Vagina (tissue), 2 donors: ENCODE data around the gene TSC2.

Experiments
- CTCF ChIP-seq, 3 experiments: fragments of 450-650 bp in 2 of 3; fragments of 200-600 bp in 1 of 3; sonication (generic) in 1 of 3; IDR thresholded peaks; one replicate each; pipeline ENCODE4 v1.5.1; 2017 to 2019; ENCODE audit warnings: antibody characterized with exemption in 3 of 3, mild to moderate bottlenecking in 2 of 3, moderate library complexity in 2 of 3
- POLR2A ChIP-seq, 2 donors: fragments of 450-650 bp; IDR thresholded peaks; one replicate each; pipeline ENCODE4 v1.6.1; 2017; ENCODE audit warnings: antibody characterized with exemption in 2 of 2, mild to moderate bottlenecking in 2 of 2, moderate library complexity in 2 of 2
- POLR2AphosphoS5 ChIP-seq, 2 donors: sonication (generic); formaldehyde crosslinking; IDR thresholded peaks; one replicate each; pipeline ENCODE4 v1.9.0; 2017; ENCODE audit warnings: antibody characterized with exemption in 2 of 2, mild to moderate bottlenecking in 2 of 2, low read depth in 1 of 2; ENCODE audit not compliant: insufficient read depth in 1 of 2

- no peak for TF ChIP-seq POLR2A (IDR thresholded peaks at IDR 0.05)
- no peak for TF ChIP-seq CTCF (IDR thresholded peaks at IDR 0.05)
- TF ChIP-seq POLR2AphosphoS5 (IDR thresholded peaks at IDR 0.05; ENCODE audit: insufficient read depth in 1 of 2, low read depth in 1 of 2) = no peak
Measured at GRCh38 chr16:2090777-2091546, 43.2 kb downstream of the TSC2 start.
